Endodermal cell (in vitro differentiated cells): ENCODE measurements around the gene TSPAN16. TPM values are rescaled to one million over a fixed set of nuclear protein-coding genes. Genes with fewer than 3 reads are reported as not detected.

Experiments
- DNase-seq: peaks from one replicate; pipeline ENCODE4 v3.0.0-alpha.2; 2017
- H3K27ac ChIP-seq: 2 replicates; pipeline ENCODE4 v1.5.1; 2013; ENCODE audit warnings: mild to moderate bottlenecking, low read depth, low read length, moderate library complexity
- H3K27me3 ChIP-seq: 2 replicates; pipeline ENCODE4 v1.6.1; 2013; ENCODE audit warnings: mild to moderate bottlenecking, low read length, moderate library complexity; ENCODE audit not compliant: insufficient read depth, control insufficient read depth, poor library complexity, severe bottlenecking
- H3K36me3 ChIP-seq: 2 replicates; pipeline ENCODE4 v1.7.0; 2013; ENCODE audit warnings: mild to moderate bottlenecking, low read length, moderate library complexity; ENCODE audit not compliant: control insufficient read depth, insufficient read depth
- H3K4me1 ChIP-seq: one replicate; pipeline ENCODE4 v1.7.0; 2013; ENCODE audit warnings: low read length; ENCODE audit not compliant: control insufficient read depth, insufficient read depth
- H3K4me3 ChIP-seq: 2 replicates; pipeline ENCODE4 v1.5.1; 2013; ENCODE audit warnings: mild to moderate bottlenecking, low read length, moderate library complexity
- H3K9ac ChIP-seq: 2 replicates; pipeline ENCODE4 v1.6.1; 2013; ENCODE audit warnings: mild to moderate bottlenecking, low read length, moderate library complexity; ENCODE audit not compliant: poor library complexity, severe bottlenecking; ENCODE audit errors: extremely low read depth
- H3K9me3 ChIP-seq: 2 replicates; pipeline ENCODE4 v1.6.1; 2013; ENCODE audit warnings: mild to moderate bottlenecking, low read length, moderate library complexity; ENCODE audit not compliant: control insufficient read depth
- H3K27ac Mint-ChIP-seq: 2 replicates; pipeline ENCODE4 v1.8.0; 2020; ENCODE audit warnings: mixed read lengths
- H3K27me3 Mint-ChIP-seq: 2 replicates; pipeline ENCODE4 v1.8.0; 2021; ENCODE audit warnings: mild to moderate bottlenecking, mixed read lengths; ENCODE audit not compliant: insufficient read depth
- H3K36me3 Mint-ChIP-seq: 2 replicates; pipeline ENCODE4 v1.8.0; 2020; ENCODE audit warnings: low read depth, mixed read lengths
- H3K4me1 Mint-ChIP-seq: 2 replicates; pipeline ENCODE4 v1.8.0; 2020; ENCODE audit warnings: mixed read lengths
- H3K4me3 Mint-ChIP-seq: 2 replicates; pipeline ENCODE4 v1.8.0; 2020; ENCODE audit warnings: mild to moderate bottlenecking, moderate library complexity, mixed read lengths
- H3K9me3 Mint-ChIP-seq: 2 replicates; pipeline ENCODE4 v1.8.0; 2020; ENCODE audit warnings: mild to moderate bottlenecking, mixed read lengths
- WGBS, 2 experiments: methylation state at CpG; one replicate each; pipeline versions ENCODE4 v1.1.5 to v1.1.7; 2013; ENCODE audit warnings: missing lambda C conversion rate in 2 of 2, mixed read lengths in 1 of 2; ENCODE audit not compliant: insufficient coverage in 1 of 2, insufficient read length in 1 of 2; 5-methylcytosine and 5-hydroxymethylcytosine counted together
- total RNA-seq, 2 donors: library from RNA; stranded (reverse); fragmentation: NEBNext Ultra II Directional in 1 of 2; extraction: Animal tissue kit (Norgen Biotek cat#: 25700) in 1 of 2; gene quantifications; 2 replicates in 1 of 2; 3 replicates in 1 of 2; pipeline ENCODE4 v1.2.1, GENCODE V29; 2021
- TF ChIP-seq, protein P1 (sequence below): fragments of 200-600 bp; sonication (generic); conservative IDR thresholded peaks from 2 replicates; pipeline ENCODE4 v1.5.0; 2021; ENCODE audit warnings: antibody characterized with exemption, mild to moderate bottlenecking

Gene TSPAN16
- total RNA-seq, 2 donors from 2014 or later = not detected

DNA sequence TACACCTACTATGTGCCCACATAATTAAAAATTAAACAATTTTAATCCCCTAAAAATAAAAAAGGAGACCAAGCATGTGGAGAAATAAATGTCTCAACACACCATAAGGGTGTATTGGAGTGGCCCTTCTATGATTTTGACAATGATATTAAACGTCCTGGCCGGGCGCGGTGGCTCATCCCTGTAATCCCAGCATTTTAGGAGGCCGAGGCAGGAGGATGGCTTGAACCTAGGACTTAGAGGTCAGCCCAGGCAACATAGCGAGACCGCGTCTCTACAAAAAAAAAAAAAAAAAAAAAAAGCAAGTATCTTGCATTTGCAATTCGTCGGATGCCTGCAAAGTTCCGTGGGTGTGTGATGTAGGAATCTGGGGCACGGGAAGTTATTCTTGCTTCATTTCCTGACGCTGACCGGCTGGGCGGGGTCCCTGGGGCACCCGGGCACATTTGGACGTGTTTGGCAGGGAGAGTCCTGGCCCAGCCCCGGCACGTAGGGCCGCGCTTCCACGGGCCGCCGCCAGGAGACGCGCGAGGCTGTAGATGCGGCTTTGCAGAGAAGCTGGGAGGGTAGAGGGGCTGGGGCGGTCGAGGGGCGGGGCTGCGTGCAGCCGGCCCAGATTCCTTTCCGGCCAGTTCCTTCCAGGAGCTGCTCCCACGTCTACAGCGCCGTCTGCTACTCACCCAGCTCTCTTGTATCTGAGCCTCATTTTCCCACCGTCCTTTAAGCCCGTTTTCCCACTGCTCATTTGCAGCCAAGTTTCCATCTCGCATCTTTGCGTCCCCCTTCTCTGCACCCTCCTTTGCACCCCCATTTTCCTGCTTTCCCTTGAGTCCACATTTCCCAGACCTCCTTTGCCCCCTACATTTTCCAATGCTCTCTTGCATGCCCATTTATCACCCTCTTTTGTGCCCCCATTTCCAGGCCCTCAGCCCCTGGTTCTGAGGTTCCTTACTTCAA, 2.2 kb upstream of the TSPAN16 start:
- Histone ChIP-seq H3K27ac (no peak overlapping the region), H3K4me1 (peaks cover 6% of the 10 kb centered on the region), H3K36me3 (no peaks in the 10 kb centered on the region), H3K9me3 (no peaks in the 10 kb centered on the region), H3K27me3 (no peaks in the 10 kb centered on the region), H3K4me3 (peak overlapping the region; percentile 63), H3K9ac (no peak overlapping the region)
- Mint-ChIP-seq H3K9me3 (no peaks in the 10 kb centered on the region), H3K27ac (peak overlapping the region; percentile 88), H3K4me1 (peaks cover 6% of the 10 kb centered on the region), H3K36me3 (no peaks in the 10 kb centered on the region), H3K27me3 (no peaks in the 10 kb centered on the region), H3K4me3 (peak overlapping the region; percentile 40)
- DNase-seq = peak; percentile 99
- TF ChIP-seq, protein P1, sequence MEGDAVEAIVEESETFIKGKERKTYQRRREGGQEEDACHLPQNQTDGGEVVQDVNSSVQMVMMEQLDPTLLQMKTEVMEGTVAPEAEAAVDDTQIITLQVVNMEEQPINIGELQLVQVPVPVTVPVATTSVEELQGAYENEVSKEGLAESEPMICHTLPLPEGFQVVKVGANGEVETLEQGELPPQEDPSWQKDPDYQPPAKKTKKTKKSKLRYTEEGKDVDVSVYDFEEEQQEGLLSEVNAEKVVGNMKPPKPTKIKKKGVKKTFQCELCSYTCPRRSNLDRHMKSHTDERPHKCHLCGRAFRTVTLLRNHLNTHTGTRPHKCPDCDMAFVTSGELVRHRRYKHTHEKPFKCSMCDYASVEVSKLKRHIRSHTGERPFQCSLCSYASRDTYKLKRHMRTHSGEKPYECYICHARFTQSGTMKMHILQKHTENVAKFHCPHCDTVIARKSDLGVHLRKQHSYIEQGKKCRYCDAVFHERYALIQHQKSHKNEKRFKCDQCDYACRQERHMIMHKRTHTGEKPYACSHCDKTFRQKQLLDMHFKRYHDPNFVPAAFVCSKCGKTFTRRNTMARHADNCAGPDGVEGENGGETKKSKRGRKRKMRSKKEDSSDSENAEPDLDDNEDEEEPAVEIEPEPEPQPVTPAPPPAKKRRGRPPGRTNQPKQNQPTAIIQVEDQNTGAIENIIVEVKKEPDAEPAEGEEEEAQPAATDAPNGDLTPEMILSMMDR = peak; percentile 97
- WGBS, 2 experiments = 15 to 19% methylated on average over 21 to 41 of the region's 41 CpGs

DNA sequence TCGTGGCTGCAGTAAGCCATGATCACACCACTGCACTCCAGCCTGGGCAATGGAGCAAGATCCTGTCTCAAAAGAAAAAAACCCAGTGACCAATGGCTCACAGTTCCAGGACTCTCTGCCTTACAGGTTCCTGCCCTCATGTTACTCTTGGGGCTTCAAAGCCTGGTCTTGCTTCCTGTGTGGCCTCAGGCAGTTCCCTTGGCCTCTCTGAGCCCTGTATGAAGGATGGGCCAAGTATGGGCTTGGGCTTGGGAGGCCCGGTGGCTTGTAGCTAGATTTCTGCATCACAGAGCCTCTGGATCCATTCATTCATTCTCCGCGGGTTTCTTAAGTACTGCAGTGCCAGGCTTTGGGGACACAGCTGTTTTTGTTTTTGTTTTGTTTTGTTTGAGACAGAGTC, 780 bp upstream of the TSPAN16 start:
- H3K36me3 ChIP-seq = no peaks in the 10 kb centered on the region
- peaks cover 6% of the 10 kb centered on the region for H3K4me1 ChIP-seq
- Mint-ChIP-seq H3K9me3 (no peaks in the 10 kb centered on the region), H3K36me3 (no peaks in the 10 kb centered on the region), H3K27ac (no peak overlapping the region), H3K4me3 (no peak overlapping the region), H3K27me3 (peaks cover 1% of the 10 kb centered on the region), H3K4me1 (peaks cover 6% of the 10 kb centered on the region)
- TF ChIP-seq, protein P1 = no peak
- no peak overlapping the region for H3K9ac ChIP-seq
- DNase-seq = no peak
- H3K27me3 ChIP-seq = no peaks in the 10 kb centered on the region
- 73 to 93% methylated on average over 2 to 4 of the region's 4 CpGs for WGBS, 2 experiments
- no peak overlapping the region for H3K4me3 ChIP-seq
- no peak overlapping the region for H3K27ac ChIP-seq
- H3K9me3 ChIP-seq = no peaks in the 10 kb centered on the region

DNA sequence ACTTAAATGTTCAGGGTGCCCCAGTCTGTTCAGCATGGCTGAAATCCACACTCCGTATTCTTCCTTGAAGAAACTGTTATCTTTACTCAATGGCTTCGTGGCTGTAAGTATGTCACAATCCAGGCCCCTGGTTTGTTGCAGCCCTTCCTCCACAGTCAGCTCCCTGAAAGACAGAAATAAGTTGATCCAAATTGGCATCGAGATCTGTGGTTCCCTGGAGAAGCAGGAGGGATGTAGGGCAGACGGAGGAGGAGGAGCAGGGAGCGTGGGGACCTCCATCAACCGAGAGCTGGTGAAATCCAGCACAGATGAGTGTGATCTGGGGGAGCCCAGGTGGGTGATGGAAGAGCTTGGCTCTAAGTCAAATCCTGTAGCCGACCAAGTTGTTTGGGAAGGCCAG, 304 bp downstream of the TSPAN16 start:
- peaks cover 6% of the 10 kb centered on the region for H3K4me1 Mint-ChIP-seq
- 88 to 90% methylated on average over 7 of the region's 7 CpGs for WGBS, 2 experiments
- peaks cover 5% of the 10 kb centered on the region for H3K9me3 Mint-ChIP-seq
- H3K27ac Mint-ChIP-seq = no peak overlapping the region
- TF ChIP-seq, protein P1 = no peak
- peaks cover 4% of the 10 kb centered on the region for H3K27me3 Mint-ChIP-seq
- H3K27me3 ChIP-seq = no peaks in the 10 kb centered on the region
- no peaks in the 10 kb centered on the region for H3K36me3 Mint-ChIP-seq
- H3K4me3 Mint-ChIP-seq = no peak overlapping the region
- H3K4me1 ChIP-seq = peaks cover 6% of the 10 kb centered on the region
- no peak overlapping the region for H3K27ac ChIP-seq
- DNase-seq = no peak
- no peaks in the 10 kb centered on the region for H3K36me3 ChIP-seq
- H3K9me3 ChIP-seq = no peaks in the 10 kb centered on the region
- H3K9ac ChIP-seq = no peak overlapping the region
- no peak overlapping the region for H3K4me3 ChIP-seq
